Endothelial cell of umbilical vein (primary cell): ENCODE results near the gene HOXA10. TPM values are rescaled to one million over a fixed set of nuclear protein-coding genes. Genes with fewer than 3 reads are reported as not detected.

Source experiments
- BruUV-seq: library from RNA; stranded (reverse); fragments of 400-500 nt; replicated peaks from 2 replicates; lab custom pipeline; 2021; lab: Mats Ljungman, UMichigan
- CTCF ChIA-PET: fragments of 300-600, 350-600 bp; sonication (Branson Sonifier 250); formaldehyde crosslinking; loops from one replicate; lab custom pipeline; 2021; ENCODE audit warnings: antibody characterized with exemption, inconsistent platforms; lab: Charles Lee
- POLR2A ChIA-PET: fragments of 300-600, 350-600 bp; sonication (Branson Sonifier 250); formaldehyde crosslinking; loops from one replicate; lab custom pipeline; 2021; ENCODE audit warnings: antibody characterized with exemption, inconsistent platforms; lab: Charles Lee
- DNase-seq: peaks from one replicate; pipeline ENCODE4 v3.0.0-alpha.2; 2011; ENCODE audit warnings: low read depth, low spot score
- FAIRE-seq: peaks from 2 replicates; lab custom pipeline; 2011; peaks lifted over from hg19 to GRCh38; lab: Jason Lieb, UNC
- H2AFZ ChIP-seq: 2 replicates; pipeline ENCODE4 v1.6.0; 2012; ENCODE audit warnings: low read depth, low read length, control low read depth, inconsistent platforms
- H3K27ac ChIP-seq: 2 replicates; pipeline ENCODE4 v1.5.1; 2011; ENCODE audit warnings: low read depth, mild to moderate bottlenecking, control low read depth, low read length, moderate library complexity; ENCODE audit not compliant: insufficient read depth
- H3K27me3 ChIP-seq, 2 experiments: 2 replicates each; pipeline versions ENCODE4 v1.6.0 to v1.6.1; 2011; ENCODE audit warnings: low read length in 2 of 2, mixed read lengths in 1 of 2; ENCODE audit not compliant: control insufficient read depth in 2 of 2, insufficient read depth in 2 of 2
- H3K36me3 ChIP-seq, 2 experiments: 2 replicates in 1 of 2; 3 replicates in 1 of 2; pipeline ENCODE4 v1.5.1; 2011; ENCODE audit warnings: low read length in 2 of 2, mild to moderate bottlenecking in 1 of 2, moderate library complexity in 1 of 2; ENCODE audit not compliant: control insufficient read depth in 2 of 2, insufficient read depth in 2 of 2; ENCODE audit errors: extremely low read depth in 1 of 2
- H3K4me1 ChIP-seq: 3 replicates; pipeline ENCODE4 v1.5.1; 2011; ENCODE audit warnings: mild to moderate bottlenecking, low read length; ENCODE audit not compliant: control insufficient read depth, insufficient read depth; ENCODE audit errors: extremely low read depth
- H3K4me2 ChIP-seq: 2 replicates; pipeline ENCODE4 v1.6.1; 2011; ENCODE audit warnings: low read length, control low read depth, mixed read lengths; ENCODE audit not compliant: insufficient read depth
- H3K4me3 ChIP-seq, 3 experiments: fragments of 200-600 bp in 1 of 3; sonication (generic), shearing (Covaris generic) in 1 of 3; replicated peaks in 1 of 3; 2 replicates each; pipeline ENCODE4 v1.5.1; 2011 to 2016; ENCODE audit warnings: control low read depth in 3 of 3, low read length in 3 of 3, mild to moderate bottlenecking in 2 of 3, inconsistent platforms in 1 of 3, low read depth in 1 of 3, moderate library complexity in 1 of 3; ENCODE audit not compliant: insufficient read depth in 1 of 3
- H3K79me2 ChIP-seq: 2 replicates; pipeline ENCODE4 v1.6.0; 2012; ENCODE audit warnings: low read length, inconsistent platforms; ENCODE audit not compliant: control insufficient read depth, insufficient read depth
- H3K9ac ChIP-seq: replicated peaks from 2 replicates; pipeline ENCODE3; 2011; ENCODE audit warnings: low read length, control low read depth; ENCODE audit not compliant: insufficient read depth; ENCODE audit errors: extremely low read depth
- H3K9me1 ChIP-seq: replicated peaks from 3 replicates; pipeline ENCODE4 v1.6.0; 2011; ENCODE audit warnings: mild to moderate bottlenecking, low read length; ENCODE audit not compliant: control insufficient read depth, insufficient read depth; ENCODE audit errors: extremely low read depth
- H3K9me3 ChIP-seq: replicated peaks from 2 replicates; pipeline ENCODE4 v1.5.1; 2012; ENCODE audit warnings: low read length, inconsistent platforms; ENCODE audit not compliant: control insufficient read depth, insufficient read depth
- H4K20me1 ChIP-seq: replicated peaks from 2 replicates; pipeline ENCODE3; 2011; ENCODE audit warnings: mild to moderate bottlenecking, low read length; ENCODE audit not compliant: control insufficient read depth, insufficient read depth; ENCODE audit errors: extremely low read depth
- EZH2 ChIP-seq: IDR thresholded peaks from 2 replicates; pipeline ENCODE4 v1.6.1; 2012; ENCODE audit warnings: borderline replicate concordance, low read depth, mild to moderate bottlenecking, moderate library complexity, low read length, inconsistent platforms; ENCODE audit not compliant: severe bottlenecking
- FOS ChIP-seq: IDR thresholded peaks from 2 replicates; pipeline ENCODE4 v1.6.1; 2011; ENCODE audit warnings: mild to moderate bottlenecking, low read length, moderate library complexity, borderline replicate concordance; ENCODE audit not compliant: insufficient read depth
- GATA2 ChIP-seq: IDR thresholded peaks from 2 replicates; pipeline ENCODE4 v1.7.0; 2011; ENCODE audit warnings: low read depth, mild to moderate bottlenecking, moderate library complexity, mixed read lengths, low read length; ENCODE audit not compliant: insufficient read length, insufficient read depth
- JUN ChIP-seq: IDR thresholded peaks from 2 replicates; pipeline ENCODE4 v1.6.1; 2011; ENCODE audit warnings: borderline replicate concordance, low read depth; ENCODE audit not compliant: insufficient read length, insufficient read depth
- MAX ChIP-seq: IDR thresholded peaks from 2 replicates; pipeline ENCODE4 v1.6.1; 2011; ENCODE audit not compliant: insufficient read depth, insufficient read length
- MYC ChIP-seq: IDR thresholded peaks from one replicate; pipeline ENCODE4 v1.6.1; 2011; ENCODE audit warnings: mild to moderate bottlenecking, low read depth, low read length
- POLR2A ChIP-seq: IDR thresholded peaks from 2 replicates; pipeline ENCODE4 v1.6.1; 2012; ENCODE audit warnings: low read depth, mild to moderate bottlenecking, control low read depth, low read length
- POLR2AphosphoS5 ChIP-seq: IDR thresholded peaks from 2 replicates; pipeline ENCODE4 v1.6.1; 2012; ENCODE audit warnings: low read depth, mild to moderate bottlenecking, control low read depth, low read length, moderate library complexity; ENCODE audit not compliant: insufficient read depth
- dilution Hi-C: fragments of 300-500 bp; cut with MboI; formaldehyde crosslinking; loops from one replicate; pipeline ENCODE4 v1.15.0; 2019; ENCODE audit warnings: low sequenced_read_pairs; ENCODE audit not compliant: extremely low pct_ligation_motif_present
- intact Hi-C: fragments of 100-400 bp; cut with micrococcal nuclease; formaldehyde crosslinking; loops from one replicate; pipeline ENCODE4 v1.10.0; 2022
- polyA plus RNA-seq, 4 experiments: library from polyadenylated mRNA; depleted of rRNA in 3 of 4; stranded (reverse) in 3 of 4; unstranded in 1 of 4; fragments of >200 nt; gene quantifications; 2 replicates each; pipeline versions ENCODE4 v1.2.1 to v1.2.3, GENCODE V29; 2011 to 2012; ENCODE audit warnings: missing spikeins in 1 of 4
- total RNA-seq: library from RNA; stranded (reverse); gene quantifications from 2 replicates; pipeline ENCODE4 v1.2.3, GENCODE V29; 2021
- TF ChIP-seq, protein P1 (sequence below), 2 donors: IDR thresholded peaks; 1 replicate in 1 of 2; 2 replicates in 1 of 2; pipeline ENCODE4 v1.5.1; 2011; ENCODE audit warnings: low read length in 2 of 2, mild to moderate bottlenecking in 2 of 2, moderate library complexity in 2 of 2, control low read depth in 1 of 2, inconsistent platforms in 1 of 2, low read depth in 1 of 2; ENCODE audit not compliant: insufficient read depth in 1 of 2; ENCODE audit errors: extremely low read depth in 1 of 2

The HOXA10 gene
- total and polyA plus RNA-seq, 2 donors (not counting 3 experiments of a cell fraction or from before 2014, with no cell fraction given), result 24.4 to 30.3 TPM

GRCh38 chr7:27161214-27161720 is 12.9 kb downstream of the HOXA10 start:
- Histone ChIP-seq H3K79me2 (peaks cover 76% of the 10 kb centered on the region), H3K4me2 (peak overlapping the region; percentile 60), H3K9ac (no peak overlapping the region), H3K4me1 (peaks cover 48% of the 10 kb centered on the region), H3K4me3 (peak overlapping the region in 2 of 3 experiments; percentile 31 to 63), H3K27ac (no peak overlapping the region), H2AFZ (no peak overlapping the region), H3K9me3 (no peaks in the 10 kb centered on the region), H3K36me3 (peaks cover 3 to 7% of the 10 kb centered on the region in 2 experiments), H3K9me1 (no peaks in the 10 kb centered on the region), H4K20me1 (no peaks in the 10 kb centered on the region), H3K27me3 (no peaks in the 10 kb centered on the region)
- CTCF ChIA-PET, result interaction anchor here (0.6 to 4.6 kb wide), 43 partner anchors 9 to 1310 kb away, joined by 3 to 145 read pairs (median 6); partner anchors contain the start of genes HOXA10, HOXA11, HOXA3 and HOXA4
- DNase-seq (no peak), FAIRE-seq (no peak)
- TF ChIP-seq, protein P1, sequence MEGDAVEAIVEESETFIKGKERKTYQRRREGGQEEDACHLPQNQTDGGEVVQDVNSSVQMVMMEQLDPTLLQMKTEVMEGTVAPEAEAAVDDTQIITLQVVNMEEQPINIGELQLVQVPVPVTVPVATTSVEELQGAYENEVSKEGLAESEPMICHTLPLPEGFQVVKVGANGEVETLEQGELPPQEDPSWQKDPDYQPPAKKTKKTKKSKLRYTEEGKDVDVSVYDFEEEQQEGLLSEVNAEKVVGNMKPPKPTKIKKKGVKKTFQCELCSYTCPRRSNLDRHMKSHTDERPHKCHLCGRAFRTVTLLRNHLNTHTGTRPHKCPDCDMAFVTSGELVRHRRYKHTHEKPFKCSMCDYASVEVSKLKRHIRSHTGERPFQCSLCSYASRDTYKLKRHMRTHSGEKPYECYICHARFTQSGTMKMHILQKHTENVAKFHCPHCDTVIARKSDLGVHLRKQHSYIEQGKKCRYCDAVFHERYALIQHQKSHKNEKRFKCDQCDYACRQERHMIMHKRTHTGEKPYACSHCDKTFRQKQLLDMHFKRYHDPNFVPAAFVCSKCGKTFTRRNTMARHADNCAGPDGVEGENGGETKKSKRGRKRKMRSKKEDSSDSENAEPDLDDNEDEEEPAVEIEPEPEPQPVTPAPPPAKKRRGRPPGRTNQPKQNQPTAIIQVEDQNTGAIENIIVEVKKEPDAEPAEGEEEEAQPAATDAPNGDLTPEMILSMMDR (IDR thresholded peaks at IDR 0.05; ENCODE audit: extremely low read depth in 1 of 2, insufficient read depth in 1 of 2, low read depth in 1 of 2, low read length in 2 of 2), result no peak
- TF ChIP-seq GATA2, result no peak
- TF ChIP-seq POLR2A, result no peak
- TF ChIP-seq EZH2, result no peak
- no peak for TF ChIP-seq JUN
- no peak for TF ChIP-seq MAX
- TF ChIP-seq POLR2AphosphoS5, result no peak
- TF ChIP-seq MYC, result no peak
- TF ChIP-seq FOS, result no peak
- POLR2A ChIA-PET, result interaction anchor here (0.7 to 2.4 kb wide), 11 partner anchors 9 to 1879 kb away, joined by 3 to 15 read pairs (median 3); partner anchors contain the start of genes HOXA11 and HOXA3
- dilution Hi-C loops (loop anchor here (10.0 to 25.0 kb wide), 3 partner anchors 306 to 974 kb away; no protein-coding TSS in a partner anchor), intact Hi-C loops (loop anchor here (1.0 to 5.0 kb wide), 11 partner anchors 18 to 1769 kb away; partner anchors contain the start of gene HOXA5)
- BruUV-seq, result no TSS peak
